GM21381 (cell line): ENCODE results near the gene GOLGA6L22.
"Not testable (repeated sequence)": the region's sequence is repeated elsewhere in the genome, so short reads cannot be mapped to it uniquely, and the experiment has no call there.

Experiments used
- ATAC-seq: cut with Tn5 transposase; IDR thresholded peaks from one replicate; pipeline ENCODE4 v1.9.1; 2021; ENCODE audit warnings: mild to moderate bottlenecking, moderate library complexity; ENCODE audit not compliant: unreplicated experiment

Gene GOLGA6L22, protein sequence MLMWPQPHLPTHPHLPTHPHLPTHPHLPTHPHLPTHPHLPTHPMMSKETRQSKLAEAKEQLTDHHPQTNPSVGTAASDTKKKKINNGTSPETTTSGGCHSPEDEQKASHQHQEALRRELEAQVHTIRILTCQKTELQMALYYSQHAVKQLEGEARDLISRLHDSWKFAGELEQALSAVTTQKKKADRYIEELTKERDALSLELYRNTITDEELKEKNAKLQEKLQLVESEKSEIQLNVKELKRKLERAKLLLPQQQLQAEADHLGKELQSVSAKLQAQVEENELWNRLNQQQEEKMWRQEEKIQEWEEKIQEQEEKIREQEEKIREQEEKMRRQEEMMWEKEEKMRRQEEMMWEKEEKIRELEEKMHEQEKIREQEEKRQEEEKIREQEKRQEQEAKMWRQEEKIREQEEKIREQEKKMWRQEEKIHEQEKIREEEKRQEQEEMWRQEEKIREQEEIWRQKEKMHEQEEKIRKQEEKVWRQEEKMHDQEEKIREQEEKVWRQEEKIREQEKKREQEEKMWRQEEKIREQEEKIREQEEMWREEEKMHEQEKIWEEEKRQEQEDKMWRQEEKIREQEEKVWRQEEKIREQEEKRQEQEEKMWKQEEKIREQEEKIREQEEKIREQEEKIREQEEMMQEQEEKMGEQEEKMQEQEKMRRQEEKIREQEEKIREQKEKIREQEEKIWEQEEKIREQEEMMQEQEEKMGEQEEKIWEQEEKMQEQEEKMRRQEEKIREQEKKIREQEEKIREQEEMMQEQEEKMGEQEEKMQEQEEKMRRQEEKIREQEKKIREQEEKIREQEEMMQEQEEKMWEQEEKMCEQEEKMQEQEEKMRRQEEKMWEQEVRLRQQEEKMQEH

DNA sequence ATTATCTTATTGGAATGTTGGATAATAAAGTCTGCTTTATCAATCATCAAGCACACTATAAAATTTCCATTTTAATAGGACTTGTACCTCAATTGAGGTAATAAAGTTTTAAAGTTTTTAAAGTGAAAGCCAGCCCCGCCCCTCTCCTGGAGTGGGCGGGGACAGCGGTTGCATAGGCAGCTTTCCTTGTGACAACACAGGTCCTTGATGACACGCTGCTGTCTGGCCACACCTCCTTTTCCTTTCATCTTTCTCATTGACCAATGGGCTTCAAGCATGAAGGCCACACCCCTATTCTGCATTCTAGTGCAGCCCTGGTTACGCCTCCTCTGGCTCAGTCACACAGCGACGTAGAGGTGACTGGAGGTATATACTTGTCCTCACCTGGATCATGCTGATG lies at the start of gene GOLGA6L22:
Gene GOLGA6L22, plus strand, starts transcription at position 301 of the 400 bp plus-strand sequence. Its CDS starts 91 bp downstream, at position 392.
- not testable (repeated sequence) for ATAC-seq

DNA sequence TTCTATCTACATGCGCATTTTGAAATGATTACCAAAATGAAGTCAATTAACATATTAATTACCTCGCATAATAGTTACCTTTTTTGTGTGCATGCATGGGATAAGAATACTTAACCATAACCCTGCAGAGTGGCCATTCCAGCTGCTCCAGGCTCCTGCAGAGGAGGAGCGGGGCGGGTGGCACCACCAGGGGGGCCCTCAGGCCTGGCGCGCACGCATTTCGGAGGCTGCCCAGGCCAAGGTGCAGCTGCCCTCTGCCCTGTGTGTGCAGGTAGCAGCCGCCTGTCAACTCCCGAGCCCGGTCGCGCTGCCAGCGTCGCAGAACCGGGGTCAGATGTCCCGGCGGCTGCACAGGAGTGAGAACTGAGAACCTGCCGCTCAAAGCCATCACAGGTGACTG lies 41.4 kb upstream of the GOLGA6L22 start:
- ATAC-seq: not testable (repeated sequence)

DNA sequence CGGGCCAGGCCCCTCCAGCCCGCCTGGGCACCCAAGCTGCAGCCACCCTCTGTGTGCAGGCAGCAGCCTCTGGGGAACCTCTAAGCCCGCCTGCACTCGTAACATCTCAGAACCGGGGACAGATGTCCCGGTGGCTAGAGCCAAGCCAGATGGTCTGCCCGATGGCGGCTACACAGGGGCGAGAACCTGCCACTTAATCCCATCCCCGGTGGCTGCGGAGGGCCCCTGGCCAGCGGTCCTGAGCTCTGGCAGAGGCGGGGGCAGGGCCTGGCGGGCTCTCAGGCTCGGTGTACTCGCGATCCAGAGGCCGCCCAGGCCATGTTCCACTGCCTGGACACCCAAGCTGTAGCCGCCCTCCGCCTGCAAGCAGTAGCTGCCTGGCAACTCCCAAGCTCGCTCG lies 40.9 kb upstream of the GOLGA6L22 start:
- not testable (repeated sequence) for ATAC-seq

DNA sequence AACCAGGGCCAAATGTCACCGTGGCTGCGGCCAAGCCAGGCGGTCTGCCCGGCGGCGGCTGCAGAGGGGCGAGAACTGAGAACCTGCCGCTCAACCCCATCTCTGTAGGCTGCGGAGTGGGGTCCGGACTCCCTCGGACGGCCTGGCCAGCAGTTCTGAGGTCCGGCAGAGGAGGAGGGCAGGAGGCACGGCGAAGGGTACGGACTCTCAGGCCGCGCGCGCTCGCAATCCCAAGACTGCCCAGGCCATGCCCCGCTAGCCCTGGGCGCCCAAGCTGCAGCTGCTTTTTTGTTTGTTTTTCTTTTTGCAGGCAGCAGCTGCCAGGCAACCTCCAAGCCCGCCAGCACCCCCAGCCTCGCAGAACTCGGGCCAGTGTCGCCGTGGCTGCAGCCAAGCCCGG lies 40.5 kb upstream of the GOLGA6L22 start:
- ATAC-seq: not testable (repeated sequence)

DNA sequence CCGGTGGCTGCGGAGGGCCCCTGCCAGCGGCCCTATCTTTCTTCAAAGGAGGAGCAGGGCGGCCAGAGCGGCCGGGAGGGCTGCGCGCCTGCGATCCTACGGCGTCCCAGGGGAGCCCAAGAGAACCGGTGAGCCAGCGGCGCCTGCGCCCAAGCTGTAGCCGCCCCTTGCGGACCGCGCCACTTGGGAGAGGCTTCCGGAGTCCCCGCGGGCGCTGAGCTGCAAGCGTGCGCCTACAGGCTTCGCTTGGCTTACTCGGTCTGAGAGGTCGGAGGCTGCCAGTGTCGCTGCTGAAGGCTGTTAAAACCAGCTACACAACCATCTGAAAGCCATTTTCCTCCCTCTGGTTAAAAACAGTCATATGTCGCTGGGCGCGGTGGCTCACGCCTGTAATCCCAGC lies 40.0 kb upstream of the GOLGA6L22 start:
- not testable (repeated sequence) for ATAC-seq

DNA sequence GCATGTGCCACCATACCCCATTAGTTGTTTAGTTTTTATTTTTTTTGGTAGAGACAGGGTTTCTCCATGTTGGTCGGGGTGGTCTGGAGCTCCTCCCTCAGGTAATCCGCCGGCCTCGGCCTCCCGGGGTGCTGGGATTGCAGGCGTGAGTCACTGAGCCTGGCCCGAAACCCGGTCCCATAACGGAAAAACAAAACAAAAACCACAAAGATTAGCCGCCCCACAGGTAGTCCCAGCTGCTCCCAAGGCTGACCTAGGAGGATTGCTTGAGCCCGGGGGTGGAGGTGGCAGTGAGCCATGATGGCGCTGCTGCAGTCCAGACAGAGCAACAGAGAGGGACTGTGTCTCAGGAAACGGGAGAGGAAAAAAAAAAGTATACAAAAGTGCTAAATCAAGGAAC lies 38.4 kb upstream of the GOLGA6L22 start:
- not testable (repeated sequence) for ATAC-seq

DNA sequence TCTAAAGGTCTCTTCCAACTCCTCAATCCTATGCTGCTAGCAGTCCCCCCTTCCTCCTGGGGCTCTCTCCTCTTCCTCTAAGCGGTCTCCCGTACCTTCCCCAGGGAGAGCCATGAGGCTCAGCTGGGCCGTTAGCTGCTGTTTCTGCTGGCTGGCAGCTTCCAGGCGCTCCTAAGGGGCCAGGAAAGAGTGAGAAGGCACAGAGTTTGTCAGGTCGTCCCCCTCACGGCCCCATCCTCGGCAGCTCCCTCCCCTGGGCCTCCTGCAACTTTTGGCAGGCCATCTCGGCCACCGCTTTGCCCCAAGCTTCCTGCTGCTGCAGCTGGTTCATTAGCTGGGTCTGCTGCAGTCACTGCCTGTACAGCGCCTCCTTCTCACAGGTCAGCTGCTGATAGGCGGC lies 29.3 kb upstream of the GOLGA6L22 start:
- not testable (repeated sequence) for ATAC-seq

DNA sequence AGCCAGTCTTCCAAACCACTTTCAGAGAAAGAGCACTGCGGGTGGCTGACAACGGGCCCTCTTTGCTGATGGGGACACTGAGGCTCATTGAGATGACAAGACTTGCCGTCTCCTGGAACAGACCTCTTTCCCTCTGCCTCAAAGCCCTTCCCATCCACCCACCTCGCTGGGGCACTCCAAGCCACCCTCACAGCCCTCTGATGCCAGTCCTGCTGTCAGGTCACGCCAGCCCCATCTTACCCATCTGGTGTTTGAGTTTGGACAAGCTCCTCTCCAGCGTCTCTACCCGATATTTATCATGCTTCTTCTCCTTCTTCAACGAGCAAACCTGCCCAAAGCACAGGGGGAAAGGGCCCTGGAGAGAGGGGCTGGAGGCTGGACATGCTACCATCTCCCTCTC lies 27.0 kb upstream of the GOLGA6L22 start:
- ATAC-seq: not testable (repeated sequence)

DNA sequence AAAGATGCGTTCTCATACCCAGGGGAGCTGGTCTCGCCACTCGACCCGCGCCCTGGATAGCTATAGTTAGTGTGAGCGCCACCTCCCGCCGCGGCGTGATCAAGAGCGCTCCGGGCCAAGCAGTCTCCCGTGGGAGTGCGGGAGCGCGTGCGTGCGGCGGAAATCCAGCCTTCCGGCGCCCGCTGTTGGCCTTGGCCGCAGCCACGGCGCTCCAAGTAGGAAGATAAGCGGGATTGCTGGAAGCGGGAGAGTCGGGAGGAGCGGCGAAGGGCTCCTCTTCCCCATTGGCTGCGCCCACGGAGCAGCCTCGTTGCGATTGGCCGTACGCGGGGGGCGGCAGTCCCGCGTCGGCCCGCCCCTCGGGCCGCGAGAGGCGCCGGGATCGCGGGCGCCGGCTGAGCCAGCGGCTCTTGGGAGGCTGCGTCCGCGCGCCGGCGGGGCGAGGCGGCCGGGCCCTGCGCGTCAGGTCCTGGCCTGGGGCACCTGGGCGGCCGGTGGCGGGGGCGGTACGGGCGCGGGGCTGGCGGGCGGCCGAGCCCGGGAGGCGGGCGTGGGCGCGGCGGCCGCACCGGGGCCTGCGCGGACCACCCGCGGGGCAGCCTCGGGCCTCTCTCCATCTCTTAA lies 35.9 kb downstream of the GOLGA6L22 start:
- ATAC-seq: not testable (repeated sequence)

DNA sequence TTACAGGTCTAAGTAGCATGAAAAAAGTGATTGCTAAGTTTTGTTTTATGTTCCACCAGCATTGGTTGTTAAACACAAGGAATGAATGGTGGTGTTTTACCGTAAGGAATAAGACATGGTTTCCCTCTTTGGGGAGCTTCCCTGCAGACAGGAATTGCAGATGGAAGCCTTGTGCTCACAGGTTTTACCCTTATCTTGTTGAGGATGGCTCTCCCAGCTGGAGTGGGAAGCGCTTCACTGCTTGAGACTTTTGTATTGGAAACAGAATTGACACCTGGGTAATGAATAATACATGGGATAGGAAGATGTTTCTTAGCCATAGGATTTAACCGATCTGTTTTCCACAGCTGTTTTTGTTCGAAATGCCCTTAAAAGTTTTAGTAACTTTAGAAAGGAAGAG lies 38.5 kb downstream of the GOLGA6L22 start:
- ATAC-seq: not testable (repeated sequence)

DNA sequence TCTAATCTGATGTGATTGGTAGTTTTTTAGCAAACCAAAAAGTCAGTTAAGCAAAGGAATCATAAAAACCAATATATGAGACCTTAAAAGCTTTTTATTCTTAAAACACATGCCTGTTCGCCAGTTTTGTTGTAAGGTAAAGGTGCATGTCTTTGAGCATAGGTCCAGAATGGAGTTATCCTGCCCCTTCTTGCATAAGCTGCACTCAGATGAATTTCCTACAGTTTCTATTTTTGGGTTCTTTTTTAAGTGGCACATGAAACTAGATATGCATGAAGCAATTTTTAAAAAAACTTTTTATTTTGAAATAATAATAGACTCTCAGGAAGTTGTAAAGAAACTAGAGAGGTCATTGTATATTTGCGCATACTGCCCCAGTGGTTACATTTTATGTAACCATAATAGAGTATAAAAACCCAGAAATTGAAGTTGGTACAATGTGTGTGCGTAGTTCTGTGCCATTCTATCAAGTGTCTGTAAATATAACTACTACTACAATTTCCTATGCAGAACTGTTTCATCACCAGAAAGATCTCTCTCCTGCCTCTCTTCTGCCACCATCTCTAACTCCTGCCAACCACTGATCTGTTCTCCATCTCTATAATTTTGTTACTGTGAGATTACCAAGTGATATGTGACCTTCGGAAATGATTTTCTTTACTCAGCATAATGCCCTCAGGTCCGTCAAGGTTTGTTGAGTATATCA lies 39.7 kb downstream of the GOLGA6L22 start:
- not testable (repeated sequence) for ATAC-seq

DNA sequence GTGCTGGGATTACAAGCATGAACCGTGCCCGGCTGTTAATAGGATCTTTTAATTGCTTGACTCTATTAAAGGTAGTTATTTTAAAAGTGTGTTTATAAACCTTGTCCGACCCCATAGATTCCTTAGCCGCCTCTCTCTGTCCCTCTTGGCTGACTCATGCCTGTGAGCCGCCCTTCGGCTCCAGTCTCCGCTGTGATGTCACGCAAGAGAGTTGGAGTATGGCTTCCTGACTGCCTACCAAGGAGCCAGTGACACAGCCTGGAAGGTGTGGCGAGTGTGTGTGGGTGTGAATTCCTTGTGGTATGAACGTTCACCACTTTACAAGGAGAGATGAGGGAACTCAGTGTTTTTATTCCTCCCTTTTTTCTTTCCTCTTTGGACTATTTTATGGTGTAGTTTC lies 43.6 kb downstream of the GOLGA6L22 start:
- not testable (repeated sequence) for ATAC-seq

DNA sequence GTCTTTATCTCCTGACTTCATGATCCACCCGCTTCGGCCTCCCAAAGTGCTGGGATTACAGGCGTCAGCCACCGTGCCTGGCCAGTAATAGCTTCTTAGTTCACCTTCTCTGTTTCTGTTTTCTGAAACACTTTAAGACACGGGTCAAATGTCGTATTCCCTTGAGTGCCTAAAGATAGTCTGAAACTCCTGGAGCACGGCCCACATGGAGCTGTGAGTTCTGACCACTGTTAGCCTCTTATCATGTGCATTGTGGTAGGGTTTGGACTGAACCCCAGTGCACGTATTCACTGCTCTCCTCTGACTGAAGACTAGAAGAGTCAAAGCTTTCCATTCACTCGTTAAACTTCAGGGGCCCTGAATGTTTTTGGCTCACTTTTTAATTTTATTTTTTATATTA lies 48.3 kb downstream of the GOLGA6L22 start:
- ATAC-seq: not testable (repeated sequence)

DNA sequence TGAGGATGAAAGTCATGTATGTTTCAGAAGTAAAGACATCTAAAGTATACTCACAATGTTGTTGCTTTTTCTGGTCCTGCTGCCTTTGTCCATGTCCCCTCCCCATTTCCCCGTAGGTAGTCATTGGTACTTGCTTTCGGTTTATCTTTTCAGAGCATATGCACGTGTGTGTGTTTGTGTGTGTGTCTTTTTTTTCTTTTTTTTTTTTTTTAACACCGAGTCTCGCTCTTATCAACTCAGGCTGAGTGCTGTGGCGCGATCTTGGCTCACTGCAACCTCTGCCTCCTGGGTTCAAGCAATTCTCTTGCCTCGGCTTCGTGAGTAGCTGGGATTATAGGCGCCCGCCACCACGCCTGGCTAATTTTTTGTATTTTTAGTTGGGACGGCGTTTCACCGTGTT lies 57.4 kb downstream of the GOLGA6L22 start:
- ATAC-seq: not testable (repeated sequence)
